ENCODE measurements around the gene SLC17A7. TPM values are rescaled to one million over a fixed set of nuclear protein-coding genes. Genes with fewer than 3 reads are reported as not detected.

SLC17A7 gene
- total RNA-seq, 1 donor: not detected

GRCh38 chr19:49398931-49399330 is 42.4 kb downstream of the SLC17A7 start:
- H3K4me3 ChIP-seq (ENCODE audit: low read depth, low read length): no peak overlapping the region
- DNase-seq (ENCODE audit: low read depth): no peak
- TF ChIP-seq CTCF (IDR thresholded peaks at IDR 0.05; ENCODE audit: insufficient read depth, low read length): no peak

DNA sequence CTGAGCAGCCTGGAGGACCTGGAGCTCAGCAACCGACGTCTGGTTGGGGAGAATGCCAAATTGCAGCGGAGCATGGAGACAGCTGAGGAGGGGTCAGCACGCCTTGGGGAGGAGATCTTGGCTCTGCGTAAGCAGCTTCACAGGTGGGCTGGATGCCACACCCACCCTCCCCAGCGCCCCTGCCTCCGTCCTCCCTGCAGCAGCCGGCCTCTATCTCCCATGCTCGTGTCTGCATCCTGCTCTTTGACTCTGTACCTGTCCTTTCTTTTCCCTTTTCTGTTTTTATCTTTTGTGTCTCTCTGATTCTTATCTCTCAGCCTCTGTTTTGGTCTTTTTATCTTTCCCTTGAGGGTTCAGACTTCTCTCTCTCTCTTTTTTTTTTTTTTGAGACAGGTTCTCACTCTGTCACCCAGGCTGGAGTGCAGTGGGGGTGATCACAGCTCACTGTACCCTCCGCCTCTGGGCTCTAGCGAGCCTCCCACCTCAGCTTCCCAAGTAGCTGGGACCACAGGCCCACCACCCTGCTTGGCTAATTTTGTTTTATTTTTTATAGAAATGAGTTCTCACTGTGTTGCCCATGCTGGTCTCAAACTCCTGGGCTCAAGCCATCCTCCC is 43.2 kb downstream of the SLC17A7 start:
- DNase-seq (ENCODE audit: low read depth): no peak
- no peak for TF ChIP-seq CTCF (IDR thresholded peaks at IDR 0.05; ENCODE audit: insufficient read depth, low read length)
- H3K4me3 ChIP-seq (ENCODE audit: low read depth, low read length): no peak overlapping the region

- TF ChIP-seq CTCF (IDR thresholded peaks at IDR 0.05; ENCODE audit: insufficient read depth, low read length): no peak
- no peak for DNase-seq (ENCODE audit: low read depth)
- no peak overlapping the region for H3K4me3 ChIP-seq (ENCODE audit: low read depth, low read length)
Observed at GRCh38 chr19:49396738-49397505, 44.4 kb downstream of the SLC17A7 start.

GRCh38 chr19:49395581-49396407 is 45.5 kb downstream of the SLC17A7 start:
- no peak for DNase-seq (ENCODE audit: low read depth)
- H3K4me3 ChIP-seq (ENCODE audit: low read depth, low read length): no peak overlapping the region
- no peak for TF ChIP-seq CTCF (IDR thresholded peaks at IDR 0.05; ENCODE audit: insufficient read depth, low read length)

- H3K4me3 ChIP-seq (ENCODE audit: low read depth, low read length): no peak overlapping the region
- no peak for DNase-seq (ENCODE audit: low read depth)
- no peak for TF ChIP-seq CTCF (IDR thresholded peaks at IDR 0.05; ENCODE audit: insufficient read depth, low read length)
Observed at GRCh38 chr19:49393881-49394280, 47.4 kb downstream of the SLC17A7 start.

GRCh38 chr19:49391581-49392399 is 49.5 kb downstream of the SLC17A7 start:
- no peak overlapping the region for H3K4me3 ChIP-seq (ENCODE audit: low read depth, low read length)
- peak; percentile 66 for DNase-seq (ENCODE audit: low read depth)
- TF ChIP-seq CTCF (IDR thresholded peaks at IDR 0.05; ENCODE audit: insufficient read depth, low read length): peak; percentile 76
